ENCODE results near the gene PARP12.

- TF ChIP-seq POLR2A (IDR thresholded peaks at IDR 0.05) (no peak), POLR2AphosphoS5 (IDR thresholded peaks at IDR 0.05) (no peak)
These were observed 43.1 kb downstream of the PARP12 start for GRCh38 chr7:140019606-140020005.
